ENCODE data around the gene UBE3D.

DNA sequence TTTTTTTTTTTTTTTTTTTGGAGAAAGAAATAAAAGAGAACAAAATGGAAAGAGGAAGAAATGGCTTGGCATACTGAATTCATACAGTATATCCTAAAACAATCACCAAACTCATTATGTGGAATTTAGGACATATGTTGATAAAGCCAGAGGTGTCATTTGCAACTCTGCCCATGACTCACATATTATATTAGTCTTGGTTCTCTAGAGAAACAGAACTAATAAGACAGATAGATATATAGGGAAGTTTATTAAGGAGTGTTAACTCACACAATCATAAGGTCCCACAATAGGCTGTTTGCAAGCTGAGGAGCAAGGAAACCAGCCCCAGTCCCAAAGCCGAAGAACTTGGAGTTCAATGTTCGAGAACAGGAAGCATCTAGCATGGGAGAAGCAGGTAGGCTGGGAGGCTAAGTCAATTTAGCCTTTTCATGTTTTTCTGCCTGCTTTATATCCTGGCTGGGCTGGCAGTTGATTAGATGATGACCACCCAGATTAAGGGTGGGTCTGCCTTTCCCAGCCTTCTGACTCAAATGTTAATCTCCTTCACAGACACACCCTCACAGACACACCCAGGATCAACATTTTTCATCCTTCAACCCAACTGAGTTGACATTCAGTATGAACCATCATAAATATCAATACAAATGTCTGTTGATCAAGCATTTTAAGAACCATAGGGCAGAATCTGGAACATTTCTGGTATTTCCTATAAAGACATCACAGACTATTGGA, 102.3 kb downstream of the UBE3D start:
- TF ChIP-seq, protein P1, sequence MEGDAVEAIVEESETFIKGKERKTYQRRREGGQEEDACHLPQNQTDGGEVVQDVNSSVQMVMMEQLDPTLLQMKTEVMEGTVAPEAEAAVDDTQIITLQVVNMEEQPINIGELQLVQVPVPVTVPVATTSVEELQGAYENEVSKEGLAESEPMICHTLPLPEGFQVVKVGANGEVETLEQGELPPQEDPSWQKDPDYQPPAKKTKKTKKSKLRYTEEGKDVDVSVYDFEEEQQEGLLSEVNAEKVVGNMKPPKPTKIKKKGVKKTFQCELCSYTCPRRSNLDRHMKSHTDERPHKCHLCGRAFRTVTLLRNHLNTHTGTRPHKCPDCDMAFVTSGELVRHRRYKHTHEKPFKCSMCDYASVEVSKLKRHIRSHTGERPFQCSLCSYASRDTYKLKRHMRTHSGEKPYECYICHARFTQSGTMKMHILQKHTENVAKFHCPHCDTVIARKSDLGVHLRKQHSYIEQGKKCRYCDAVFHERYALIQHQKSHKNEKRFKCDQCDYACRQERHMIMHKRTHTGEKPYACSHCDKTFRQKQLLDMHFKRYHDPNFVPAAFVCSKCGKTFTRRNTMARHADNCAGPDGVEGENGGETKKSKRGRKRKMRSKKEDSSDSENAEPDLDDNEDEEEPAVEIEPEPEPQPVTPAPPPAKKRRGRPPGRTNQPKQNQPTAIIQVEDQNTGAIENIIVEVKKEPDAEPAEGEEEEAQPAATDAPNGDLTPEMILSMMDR (IDR thresholded peaks at IDR 0.05): no peak
- TF ChIP-seq GABPB1 (CRISPR knock-in tag; IDR thresholded peaks at IDR 0.05) (no peak), TP53 (CRISPR knock-in tag; IDR thresholded peaks at IDR 0.05) (no peak), TCF7 (CRISPR knock-in tag; IDR thresholded peaks at IDR 0.05; ENCODE audit: low read depth) (no peak), RELA (CRISPR knock-in tag; IDR thresholded peaks at IDR 0.05; ENCODE audit: borderline replicate concordance) (no peak)
- TF ChIP-seq, protein P2, sequence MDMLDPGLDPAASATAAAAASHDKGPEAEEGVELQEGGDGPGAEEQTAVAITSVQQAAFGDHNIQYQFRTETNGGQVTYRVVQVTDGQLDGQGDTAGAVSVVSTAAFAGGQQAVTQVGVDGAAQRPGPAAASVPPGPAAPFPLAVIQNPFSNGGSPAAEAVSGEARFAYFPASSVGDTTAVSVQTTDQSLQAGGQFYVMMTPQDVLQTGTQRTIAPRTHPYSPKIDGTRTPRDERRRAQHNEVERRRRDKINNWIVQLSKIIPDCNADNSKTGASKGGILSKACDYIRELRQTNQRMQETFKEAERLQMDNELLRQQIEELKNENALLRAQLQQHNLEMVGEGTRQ (CRISPR knock-in tag; IDR thresholded peaks at IDR 0.05): no peak
- TF ChIP-seq, protein P3, sequence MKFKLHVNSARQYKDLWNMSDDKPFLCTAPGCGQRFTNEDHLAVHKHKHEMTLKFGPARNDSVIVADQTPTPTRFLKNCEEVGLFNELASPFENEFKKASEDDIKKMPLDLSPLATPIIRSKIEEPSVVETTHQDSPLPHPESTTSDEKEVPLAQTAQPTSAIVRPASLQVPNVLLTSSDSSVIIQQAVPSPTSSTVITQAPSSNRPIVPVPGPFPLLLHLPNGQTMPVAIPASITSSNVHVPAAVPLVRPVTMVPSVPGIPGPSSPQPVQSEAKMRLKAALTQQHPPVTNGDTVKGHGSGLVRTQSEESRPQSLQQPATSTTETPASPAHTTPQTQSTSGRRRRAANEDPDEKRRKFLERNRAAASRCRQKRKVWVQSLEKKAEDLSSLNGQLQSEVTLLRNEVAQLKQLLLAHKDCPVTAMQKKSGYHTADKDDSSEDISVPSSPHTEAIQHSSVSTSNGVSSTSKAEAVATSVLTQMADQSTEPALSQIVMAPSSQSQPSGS (CRISPR knock-in tag; IDR thresholded peaks at IDR 0.05; ENCODE audit: borderline replicate concordance, low read depth): no peak
- TF ChIP-seq, protein P4, sequence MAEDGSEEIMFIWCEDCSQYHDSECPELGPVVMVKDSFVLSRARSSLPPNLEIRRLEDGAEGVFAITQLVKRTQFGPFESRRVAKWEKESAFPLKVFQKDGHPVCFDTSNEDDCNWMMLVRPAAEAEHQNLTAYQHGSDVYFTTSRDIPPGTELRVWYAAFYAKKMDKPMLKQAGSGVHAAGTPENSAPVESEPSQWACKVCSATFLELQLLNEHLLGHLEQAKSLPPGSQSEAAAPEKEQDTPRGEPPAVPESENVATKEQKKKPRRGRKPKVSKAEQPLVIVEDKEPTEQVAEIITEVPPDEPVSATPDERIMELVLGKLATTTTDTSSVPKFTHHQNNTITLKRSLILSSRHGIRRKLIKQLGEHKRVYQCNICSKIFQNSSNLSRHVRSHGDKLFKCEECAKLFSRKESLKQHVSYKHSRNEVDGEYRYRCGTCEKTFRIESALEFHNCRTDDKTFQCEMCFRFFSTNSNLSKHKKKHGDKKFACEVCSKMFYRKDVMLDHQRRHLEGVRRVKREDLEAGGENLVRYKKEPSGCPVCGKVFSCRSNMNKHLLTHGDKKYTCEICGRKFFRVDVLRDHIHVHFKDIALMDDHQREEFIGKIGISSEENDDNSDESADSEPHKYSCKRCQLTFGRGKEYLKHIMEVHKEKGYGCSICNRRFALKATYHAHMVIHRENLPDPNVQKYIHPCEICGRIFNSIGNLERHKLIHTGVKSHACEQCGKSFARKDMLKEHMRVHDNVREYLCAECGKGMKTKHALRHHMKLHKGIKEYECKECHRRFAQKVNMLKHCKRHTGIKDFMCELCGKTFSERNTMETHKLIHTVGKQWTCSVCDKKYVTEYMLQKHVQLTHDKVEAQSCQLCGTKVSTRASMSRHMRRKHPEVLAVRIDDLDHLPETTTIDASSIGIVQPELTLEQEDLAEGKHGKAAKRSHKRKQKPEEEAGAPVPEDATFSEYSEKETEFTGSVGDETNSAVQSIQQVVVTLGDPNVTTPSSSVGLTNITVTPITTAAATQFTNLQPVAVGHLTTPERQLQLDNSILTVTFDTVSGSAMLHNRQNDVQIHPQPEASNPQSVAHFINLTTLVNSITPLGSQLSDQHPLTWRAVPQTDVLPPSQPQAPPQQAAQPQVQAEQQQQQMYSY (CRISPR knock-in tag; IDR thresholded peaks at IDR 0.05): no peak
- TF ChIP-seq, protein P5, sequence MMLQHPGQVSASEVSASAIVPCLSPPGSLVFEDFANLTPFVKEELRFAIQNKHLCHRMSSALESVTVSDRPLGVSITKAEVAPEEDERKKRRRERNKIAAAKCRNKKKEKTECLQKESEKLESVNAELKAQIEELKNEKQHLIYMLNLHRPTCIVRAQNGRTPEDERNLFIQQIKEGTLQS (CRISPR knock-in tag; conservative IDR thresholded peaks at IDR 0.05): no peak
- TF ChIP-seq, protein P6, sequence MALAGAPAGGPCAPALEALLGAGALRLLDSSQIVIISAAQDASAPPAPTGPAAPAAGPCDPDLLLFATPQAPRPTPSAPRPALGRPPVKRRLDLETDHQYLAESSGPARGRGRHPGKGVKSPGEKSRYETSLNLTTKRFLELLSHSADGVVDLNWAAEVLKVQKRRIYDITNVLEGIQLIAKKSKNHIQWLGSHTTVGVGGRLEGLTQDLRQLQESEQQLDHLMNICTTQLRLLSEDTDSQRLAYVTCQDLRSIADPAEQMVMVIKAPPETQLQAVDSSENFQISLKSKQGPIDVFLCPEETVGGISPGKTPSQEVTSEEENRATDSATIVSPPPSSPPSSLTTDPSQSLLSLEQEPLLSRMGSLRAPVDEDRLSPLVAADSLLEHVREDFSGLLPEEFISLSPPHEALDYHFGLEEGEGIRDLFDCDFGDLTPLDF (CRISPR knock-in tag; IDR thresholded peaks at IDR 0.05): no peak
- TF ChIP-seq, protein P7, sequence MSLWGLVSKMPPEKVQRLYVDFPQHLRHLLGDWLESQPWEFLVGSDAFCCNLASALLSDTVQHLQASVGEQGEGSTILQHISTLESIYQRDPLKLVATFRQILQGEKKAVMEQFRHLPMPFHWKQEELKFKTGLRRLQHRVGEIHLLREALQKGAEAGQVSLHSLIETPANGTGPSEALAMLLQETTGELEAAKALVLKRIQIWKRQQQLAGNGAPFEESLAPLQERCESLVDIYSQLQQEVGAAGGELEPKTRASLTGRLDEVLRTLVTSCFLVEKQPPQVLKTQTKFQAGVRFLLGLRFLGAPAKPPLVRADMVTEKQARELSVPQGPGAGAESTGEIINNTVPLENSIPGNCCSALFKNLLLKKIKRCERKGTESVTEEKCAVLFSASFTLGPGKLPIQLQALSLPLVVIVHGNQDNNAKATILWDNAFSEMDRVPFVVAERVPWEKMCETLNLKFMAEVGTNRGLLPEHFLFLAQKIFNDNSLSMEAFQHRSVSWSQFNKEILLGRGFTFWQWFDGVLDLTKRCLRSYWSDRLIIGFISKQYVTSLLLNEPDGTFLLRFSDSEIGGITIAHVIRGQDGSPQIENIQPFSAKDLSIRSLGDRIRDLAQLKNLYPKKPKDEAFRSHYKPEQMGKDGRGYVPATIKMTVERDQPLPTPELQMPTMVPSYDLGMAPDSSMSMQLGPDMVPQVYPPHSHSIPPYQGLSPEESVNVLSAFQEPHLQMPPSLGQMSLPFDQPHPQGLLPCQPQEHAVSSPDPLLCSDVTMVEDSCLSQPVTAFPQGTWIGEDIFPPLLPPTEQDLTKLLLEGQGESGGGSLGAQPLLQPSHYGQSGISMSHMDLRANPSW (CRISPR knock-in tag; conservative IDR thresholded peaks at IDR 0.05; ENCODE audit: low read depth): no peak
- TF ChIP-seq, protein P8, sequence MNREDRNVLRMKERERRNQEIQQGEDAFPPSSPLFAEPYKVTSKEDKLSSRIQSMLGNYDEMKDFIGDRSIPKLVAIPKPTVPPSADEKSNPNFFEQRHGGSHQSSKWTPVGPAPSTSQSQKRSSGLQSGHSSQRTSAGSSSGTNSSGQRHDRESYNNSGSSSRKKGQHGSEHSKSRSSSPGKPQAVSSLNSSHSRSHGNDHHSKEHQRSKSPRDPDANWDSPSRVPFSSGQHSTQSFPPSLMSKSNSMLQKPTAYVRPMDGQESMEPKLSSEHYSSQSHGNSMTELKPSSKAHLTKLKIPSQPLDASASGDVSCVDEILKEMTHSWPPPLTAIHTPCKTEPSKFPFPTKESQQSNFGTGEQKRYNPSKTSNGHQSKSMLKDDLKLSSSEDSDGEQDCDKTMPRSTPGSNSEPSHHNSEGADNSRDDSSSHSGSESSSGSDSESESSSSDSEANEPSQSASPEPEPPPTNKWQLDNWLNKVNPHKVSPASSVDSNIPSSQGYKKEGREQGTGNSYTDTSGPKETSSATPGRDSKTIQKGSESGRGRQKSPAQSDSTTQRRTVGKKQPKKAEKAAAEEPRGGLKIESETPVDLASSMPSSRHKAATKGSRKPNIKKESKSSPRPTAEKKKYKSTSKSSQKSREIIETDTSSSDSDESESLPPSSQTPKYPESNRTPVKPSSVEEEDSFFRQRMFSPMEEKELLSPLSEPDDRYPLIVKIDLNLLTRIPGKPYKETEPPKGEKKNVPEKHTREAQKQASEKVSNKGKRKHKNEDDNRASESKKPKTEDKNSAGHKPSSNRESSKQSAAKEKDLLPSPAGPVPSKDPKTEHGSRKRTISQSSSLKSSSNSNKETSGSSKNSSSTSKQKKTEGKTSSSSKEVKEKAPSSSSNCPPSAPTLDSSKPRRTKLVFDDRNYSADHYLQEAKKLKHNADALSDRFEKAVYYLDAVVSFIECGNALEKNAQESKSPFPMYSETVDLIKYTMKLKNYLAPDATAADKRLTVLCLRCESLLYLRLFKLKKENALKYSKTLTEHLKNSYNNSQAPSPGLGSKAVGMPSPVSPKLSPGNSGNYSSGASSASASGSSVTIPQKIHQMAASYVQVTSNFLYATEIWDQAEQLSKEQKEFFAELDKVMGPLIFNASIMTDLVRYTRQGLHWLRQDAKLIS (CRISPR knock-in tag; IDR thresholded peaks at IDR 0.05; ENCODE audit: borderline replicate concordance): no peak
- TF ChIP-seq, protein P9, sequence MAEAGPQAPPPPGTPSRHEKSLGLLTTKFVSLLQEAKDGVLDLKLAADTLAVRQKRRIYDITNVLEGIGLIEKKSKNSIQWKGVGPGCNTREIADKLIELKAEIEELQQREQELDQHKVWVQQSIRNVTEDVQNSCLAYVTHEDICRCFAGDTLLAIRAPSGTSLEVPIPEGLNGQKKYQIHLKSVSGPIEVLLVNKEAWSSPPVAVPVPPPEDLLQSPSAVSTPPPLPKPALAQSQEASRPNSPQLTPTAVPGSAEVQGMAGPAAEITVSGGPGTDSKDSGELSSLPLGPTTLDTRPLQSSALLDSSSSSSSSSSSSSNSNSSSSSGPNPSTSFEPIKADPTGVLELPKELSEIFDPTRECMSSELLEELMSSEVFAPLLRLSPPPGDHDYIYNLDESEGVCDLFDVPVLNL (CRISPR knock-in tag; IDR thresholded peaks at IDR 0.05; ENCODE audit: borderline replicate concordance, low read depth): no peak
- TF ChIP-seq, protein P10, sequence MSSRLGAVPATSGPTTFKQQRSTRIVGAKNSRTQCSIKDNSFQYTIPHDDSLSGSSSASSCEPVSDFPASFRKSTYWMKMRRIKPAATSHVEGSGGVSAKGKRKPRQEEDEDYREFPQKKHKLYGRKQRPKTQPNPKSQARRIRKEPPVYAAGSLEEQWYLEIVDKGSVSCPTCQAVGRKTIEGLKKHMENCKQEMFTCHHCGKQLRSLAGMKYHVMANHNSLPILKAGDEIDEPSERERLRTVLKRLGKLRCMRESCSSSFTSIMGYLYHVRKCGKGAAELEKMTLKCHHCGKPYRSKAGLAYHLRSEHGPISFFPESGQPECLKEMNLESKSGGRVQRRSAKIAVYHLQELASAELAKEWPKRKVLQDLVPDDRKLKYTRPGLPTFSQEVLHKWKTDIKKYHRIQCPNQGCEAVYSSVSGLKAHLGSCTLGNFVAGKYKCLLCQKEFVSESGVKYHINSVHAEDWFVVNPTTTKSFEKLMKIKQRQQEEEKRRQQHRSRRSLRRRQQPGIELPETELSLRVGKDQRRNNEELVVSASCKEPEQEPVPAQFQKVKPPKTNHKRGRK (CRISPR knock-in tag; IDR thresholded peaks at IDR 0.05; ENCODE audit: borderline replicate concordance): no peak
